ENCODE results near the gene BRD1. TPM values are rescaled to one million over a fixed set of nuclear protein-coding genes. Genes with fewer than 3 reads are reported as not detected.

BRD1 gene
- total and polyA plus RNA-seq, 2 experiments from 2014 or later: 25.0 to 25.9 TPM

DNA sequence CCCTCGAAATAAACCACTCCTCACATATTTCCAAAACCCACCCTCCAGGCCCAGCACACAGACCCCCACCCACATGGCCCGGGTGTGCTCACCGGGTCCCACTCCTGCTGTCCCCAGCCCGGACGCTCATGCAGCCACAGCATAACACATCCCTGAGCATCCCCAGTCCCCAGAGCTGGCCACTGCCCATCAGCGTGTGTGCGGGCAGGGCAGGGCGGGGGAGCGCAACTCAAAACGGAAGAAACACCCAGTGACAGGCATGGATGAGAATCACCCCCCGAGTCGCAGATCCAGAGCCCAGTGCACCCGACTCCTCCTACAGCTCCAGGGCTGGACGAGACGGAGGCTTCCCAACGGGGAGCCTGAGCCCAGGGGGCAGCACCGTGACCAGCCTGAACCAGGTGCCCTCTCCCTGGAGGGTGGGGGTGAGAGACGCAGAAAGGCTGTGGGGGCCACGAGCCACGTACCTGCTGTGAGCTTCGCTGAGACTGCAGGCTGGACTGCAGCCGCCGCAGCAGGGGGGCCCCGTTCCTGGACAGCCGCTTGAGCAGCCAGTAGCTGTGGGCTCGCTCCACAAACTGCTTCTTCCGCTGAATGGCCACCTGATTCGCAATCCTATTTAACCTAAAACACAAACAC lies 23.8 kb downstream of the BRD1 start:
- Histone ChIP-seq H3K4me1 (ENCODE audit: insufficient read depth) (no peaks in the 10 kb centered on the region), H4K20me1 (ENCODE audit: insufficient read depth, poor library complexity, severe bottlenecking) (peaks cover 97% of the 10 kb centered on the region)

DNA sequence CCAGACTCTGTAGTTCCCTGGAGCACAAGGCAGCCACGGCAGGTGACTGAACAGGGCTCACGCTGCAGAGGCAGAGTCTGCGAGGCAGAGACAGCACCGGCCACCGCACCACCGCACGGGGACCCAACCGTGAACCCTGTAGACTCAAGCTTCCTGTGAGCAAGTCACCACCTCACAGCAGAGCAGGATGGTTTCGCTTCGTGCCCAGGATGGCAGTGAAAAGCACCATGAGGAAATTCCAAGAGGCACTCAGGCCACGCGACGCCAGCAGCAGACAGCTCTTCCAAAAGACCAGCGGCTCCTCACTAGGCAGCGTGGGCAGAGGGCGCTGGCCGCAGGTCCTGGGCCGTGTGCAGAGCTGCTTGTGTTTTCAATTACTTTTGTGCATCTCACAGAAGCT lies 24.5 kb downstream of the BRD1 start:
- Histone ChIP-seq H4K20me1 (ENCODE audit: insufficient read depth, poor library complexity, severe bottlenecking) (peaks cover 97% of the 10 kb centered on the region), H3K36me3 (replicated peaks; ENCODE audit: insufficient read depth, low read depth) (no peaks in the 10 kb centered on the region), H3K4me3 (no peak overlapping the region), H3K4me2 (no peak overlapping the region), H3K4me1 (ENCODE audit: insufficient read depth) (no peaks in the 10 kb centered on the region), H3K9me2 (replicated peaks; ENCODE audit: insufficient read depth) (no peaks in the 10 kb centered on the region), H3K9me3 (ENCODE audit: low read depth) (no peaks in the 10 kb centered on the region), H3K79me2 (peaks cover 95% of the 10 kb centered on the region), H2AFZ (no peak overlapping the region), H3K27ac (no peak overlapping the region), H3K27me3 (no peaks in the 10 kb centered on the region)
- TF ChIP-seq EZH2phosphoT487 (IDR thresholded peaks at IDR 0.05; ENCODE audit: low read depth, severe bottlenecking, unreplicated experiment) (no peak), EZH2 (IDR thresholded peaks at IDR 0.05; ENCODE audit: borderline replicate concordance) (no peak)
- TF ChIP-seq, protein P1, sequence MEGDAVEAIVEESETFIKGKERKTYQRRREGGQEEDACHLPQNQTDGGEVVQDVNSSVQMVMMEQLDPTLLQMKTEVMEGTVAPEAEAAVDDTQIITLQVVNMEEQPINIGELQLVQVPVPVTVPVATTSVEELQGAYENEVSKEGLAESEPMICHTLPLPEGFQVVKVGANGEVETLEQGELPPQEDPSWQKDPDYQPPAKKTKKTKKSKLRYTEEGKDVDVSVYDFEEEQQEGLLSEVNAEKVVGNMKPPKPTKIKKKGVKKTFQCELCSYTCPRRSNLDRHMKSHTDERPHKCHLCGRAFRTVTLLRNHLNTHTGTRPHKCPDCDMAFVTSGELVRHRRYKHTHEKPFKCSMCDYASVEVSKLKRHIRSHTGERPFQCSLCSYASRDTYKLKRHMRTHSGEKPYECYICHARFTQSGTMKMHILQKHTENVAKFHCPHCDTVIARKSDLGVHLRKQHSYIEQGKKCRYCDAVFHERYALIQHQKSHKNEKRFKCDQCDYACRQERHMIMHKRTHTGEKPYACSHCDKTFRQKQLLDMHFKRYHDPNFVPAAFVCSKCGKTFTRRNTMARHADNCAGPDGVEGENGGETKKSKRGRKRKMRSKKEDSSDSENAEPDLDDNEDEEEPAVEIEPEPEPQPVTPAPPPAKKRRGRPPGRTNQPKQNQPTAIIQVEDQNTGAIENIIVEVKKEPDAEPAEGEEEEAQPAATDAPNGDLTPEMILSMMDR (IDR thresholded peaks at IDR 0.05; ENCODE audit: poor library complexity): no peak
- WGBS (ENCODE audit: low lambda C conversion rate, missing lambda C conversion rate): 96% methylated on average over 18 of the region's 18 CpGs
- no peak for DNase-seq (ENCODE audit: low spot score)

More for the DNA sequence above, 23.8 kb downstream of the BRD1 start:
- Histone ChIP-seq H3K27ac (no peak overlapping the region), H3K79me2 (peaks cover 95% of the 10 kb centered on the region), H3K36me3 (replicated peaks; ENCODE audit: insufficient read depth, low read depth) (no peaks in the 10 kb centered on the region), H3K27me3 (no peaks in the 10 kb centered on the region), H2AFZ (no peak overlapping the region), H3K9me2 (replicated peaks; ENCODE audit: insufficient read depth) (no peaks in the 10 kb centered on the region), H3K4me3 (no peak overlapping the region), H3K9me3 (ENCODE audit: low read depth) (no peaks in the 10 kb centered on the region), H3K4me2 (no peak overlapping the region)
- no peak for DNase-seq (ENCODE audit: low spot score)
- 96% methylated on average over 28 of the region's 28 CpGs for WGBS (ENCODE audit: low lambda C conversion rate, missing lambda C conversion rate)
- TF ChIP-seq EZH2 (IDR thresholded peaks at IDR 0.05; ENCODE audit: borderline replicate concordance): no peak
- TF ChIP-seq, protein P1 (IDR thresholded peaks at IDR 0.05; ENCODE audit: poor library complexity): no peak
- no peak for TF ChIP-seq EZH2phosphoT487 (IDR thresholded peaks at IDR 0.05; ENCODE audit: low read depth, severe bottlenecking, unreplicated experiment)

DNA sequence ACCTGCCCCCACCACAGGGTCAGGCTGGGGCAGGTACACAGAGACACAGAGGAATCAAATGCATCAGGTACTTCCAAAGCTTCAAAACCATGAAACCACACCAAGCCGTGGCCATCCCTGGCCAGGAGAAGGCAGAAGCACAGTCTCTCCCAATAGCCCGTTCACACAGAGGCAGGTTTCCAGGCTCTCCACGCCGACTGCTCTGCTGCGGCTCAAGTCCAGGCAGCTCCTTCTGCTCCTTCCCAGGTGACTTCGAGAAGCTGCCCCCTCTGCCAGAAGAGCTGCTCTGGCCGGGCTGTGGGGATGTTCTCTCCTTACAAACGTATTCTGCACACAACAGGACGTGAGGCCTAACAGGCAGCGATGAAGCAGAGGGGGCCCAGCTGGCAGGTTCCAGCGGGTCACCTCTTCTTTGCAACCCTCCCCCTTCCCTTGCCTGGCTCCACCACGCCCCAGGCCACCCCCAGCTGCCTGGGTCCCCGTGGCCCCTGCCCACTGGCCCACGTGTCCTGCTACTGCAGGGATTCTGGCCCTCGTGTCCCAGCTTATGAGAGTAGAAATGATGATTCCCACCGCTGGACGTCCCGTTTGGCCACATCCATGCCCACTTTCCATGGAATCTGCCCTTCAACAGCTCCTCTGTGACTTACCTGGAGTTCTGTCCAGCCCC lies 26.1 kb downstream of the BRD1 start:
- Histone ChIP-seq H3K79me2 (peaks cover 95% of the 10 kb centered on the region), H3K27me3 (no peaks in the 10 kb centered on the region), H3K27ac (no peak overlapping the region), H3K36me3 (replicated peaks; ENCODE audit: insufficient read depth, low read depth) (no peaks in the 10 kb centered on the region), H3K4me1 (ENCODE audit: insufficient read depth) (no peaks in the 10 kb centered on the region), H3K9me3 (ENCODE audit: low read depth) (no peaks in the 10 kb centered on the region), H3K4me2 (no peak overlapping the region), H3K4me3 (no peak overlapping the region), H4K20me1 (ENCODE audit: insufficient read depth, poor library complexity, severe bottlenecking) (peaks cover 95% of the 10 kb centered on the region), H2AFZ (no peak overlapping the region), H3K9me2 (replicated peaks; ENCODE audit: insufficient read depth) (no peaks in the 10 kb centered on the region)
- WGBS (ENCODE audit: low lambda C conversion rate, missing lambda C conversion rate): 91% methylated on average over 15 of the region's 18 CpGs
- no peak for DNase-seq (ENCODE audit: low spot score)
- TF ChIP-seq EZH2phosphoT487 (IDR thresholded peaks at IDR 0.05; ENCODE audit: low read depth, severe bottlenecking, unreplicated experiment) (no peak), EZH2 (IDR thresholded peaks at IDR 0.05; ENCODE audit: borderline replicate concordance) (no peak)
- TF ChIP-seq, protein P1 (IDR thresholded peaks at IDR 0.05; ENCODE audit: poor library complexity): no peak
